ENCODE data around the gene NBAS. TPM values are rescaled to one million over a fixed set of nuclear protein-coding genes. Genes with fewer than 3 reads are reported as not detected.

Gene NBAS
- total and polyA plus RNA-seq, 2 of the 13 experiments (the other 11 are each of a cell fraction or from before 2014, with no cell fraction given) = 33.6 to 58.7 TPM

GRCh38 chr2:15591692-15592463, 30.7 kb upstream of the NBAS start, which contains the start of gene DDX1 (continued):
- TF ChIP-seq AFF4 (CRISPR knock-in tag; IDR thresholded peaks at IDR 0.05) (peak; percentile 83; the same call in 1 of the 2 replicates), HMGA1 (CRISPR knock-in tag; conservative IDR thresholded peaks at IDR 0.05) (no peak), MAZ (IDR thresholded peaks at IDR 0.05; ENCODE audit: borderline replicate concordance, low read depth, low read length) (peak; percentile 98), MAZ (CRISPR knock-in tag; IDR thresholded peaks at IDR 0.05; ENCODE audit: low read depth) (peak; percentile 100), ZNF878 (CRISPR knock-in tag; IDR thresholded peaks at IDR 0.05) (peak; percentile 97), REST (IDR thresholded peaks at IDR 0.05; ENCODE audit: borderline replicate concordance in 1 of 2, low read depth in 1 of 2, low read length in 2 of 2) (peak; percentile 26 to 77), CCDC6 (CRISPR knock-in tag; IDR thresholded peaks at IDR 0.05) (peak; percentile 94), GABPB1 (CRISPR knock-in tag; IDR thresholded peaks at IDR 0.05) (peak; percentile 100), ATF1 (CRISPR knock-in tag; IDR thresholded peaks at IDR 0.05) (no peak), ZNF737 (CRISPR knock-in tag; IDR thresholded peaks at IDR 0.05; ENCODE audit: borderline replicate concordance) (peak; percentile 93; the same call in 1 of the 2 replicates), NR0B2 (CRISPR knock-in tag; IDR thresholded peaks at IDR 0.05) (peak; percentile 99), KLF16 (CRISPR knock-in tag; IDR thresholded peaks at IDR 0.05) (peak in 1 of 2 experiments; percentile 97; a peak in 2 of 4 replicates), TOE1 (CRISPR knock-in tag; IDR thresholded peaks at IDR 0.05) (peak; percentile 98), SNAPC4 (CRISPR knock-in tag; IDR thresholded peaks at IDR 0.05) (peak; percentile 98), KLF13 (CRISPR knock-in tag; IDR thresholded peaks at IDR 0.05) (peak; percentile 88)

Data from HepG2 (cell line).